H1 (cell line): Measurements from ENCODE around the gene CACNA1C. TPM values are rescaled to one million over a fixed set of nuclear protein-coding genes. Genes with fewer than 3 reads are reported as not detected.

Experiments
- CTCF ChIA-PET: fragments of 300-600 bp; sonication (Branson Sonifier 250); formaldehyde crosslinking; loops from one replicate; lab custom pipeline; 2021; ENCODE audit not compliant: partially characterized antibody; lab: Charles Lee
- POLR2A ChIA-PET: fragments of 300-600 bp; sonication (Branson Sonifier 250); formaldehyde crosslinking; loops from one replicate; lab custom pipeline; 2021; ENCODE audit warnings: inconsistent platforms; ENCODE audit not compliant: partially characterized antibody; lab: Charles Lee
- DNase-seq, 2 experiments: peaks; one replicate each; pipeline versions ENCODE4 v3.0.0 to v3.0.0-alpha.2; 2010 to 2022; ENCODE audit warnings: low spot score in 2 of 2, low read depth in 1 of 2, mixed read lengths in 1 of 2
- FAIRE-seq: peaks from 2 replicates; lab custom pipeline; 2011; peaks lifted over from hg19 to GRCh38; lab: Jason Lieb, UNC
- H2AFZ ChIP-seq: 2 replicates; pipeline ENCODE4 v1.8.1; 2012; ENCODE audit warnings: low read length, inconsistent platforms
- H2AK5ac ChIP-seq: 2 replicates; pipeline ENCODE4 v1.6.1; 2013; ENCODE audit warnings: low read depth, low read length
- H2BK120ac ChIP-seq: replicated peaks from 2 replicates; pipeline ENCODE3; 2013; ENCODE audit warnings: low read depth, low read length, inconsistent platforms
- H2BK12ac ChIP-seq: 2 replicates; pipeline ENCODE4 v1.6.1; 2013; ENCODE audit warnings: low read depth, low read length
- H2BK15ac ChIP-seq: 2 replicates; pipeline ENCODE4 v1.6.1; 2013; ENCODE audit warnings: low read length
- H2BK20ac ChIP-seq: 2 replicates; pipeline ENCODE4 v1.6.1; 2013; ENCODE audit warnings: low read length
- H2BK5ac ChIP-seq: 2 replicates; pipeline ENCODE4 v1.6.1; 2013; ENCODE audit warnings: low read depth, low read length
- H3K14ac ChIP-seq: 2 replicates; pipeline ENCODE4 v1.6.1; 2013; ENCODE audit warnings: inconsistent platforms; ENCODE audit not compliant: insufficient read length
- H3K18ac ChIP-seq: 2 replicates; pipeline ENCODE4 v1.6.1; 2013; ENCODE audit warnings: low read length; ENCODE audit errors: extremely low read depth
- H3K23ac ChIP-seq: 2 replicates; pipeline ENCODE4 v1.6.1; 2013; ENCODE audit warnings: inconsistent platforms; ENCODE audit not compliant: insufficient read length
- H3K23me2 ChIP-seq: 2 replicates; pipeline ENCODE4 v1.6.1; 2013; ENCODE audit warnings: low read depth, low read length
- H3K27ac ChIP-seq: 2 replicates; pipeline ENCODE4 v1.6.1; 2011; ENCODE audit warnings: low read depth, low read length, inconsistent platforms
- H3K27me3 ChIP-seq, 4 experiments: replicated peaks in 1 of 4; 1 replicate in 1 of 4; 2 replicates in 3 of 4; pipeline versions ENCODE4 v1.6.1 to v1.8.1; 2011 to 2013; ENCODE audit warnings: low read length in 3 of 4, mild to moderate bottlenecking in 3 of 4, inconsistent platforms in 2 of 4, mixed read lengths in 2 of 4, moderate library complexity in 1 of 4; ENCODE audit not compliant: control insufficient read depth in 3 of 4, insufficient read depth in 3 of 4; ENCODE audit errors: extremely low read depth in 1 of 4
- H3K36me3 ChIP-seq, 4 experiments: 2 replicates each; pipeline versions ENCODE4 v1.6.1 to v1.8.1; 2011 to 2013; ENCODE audit warnings: mild to moderate bottlenecking in 4 of 4, low read length in 3 of 4, moderate library complexity in 2 of 4, control low read depth in 1 of 4, inconsistent platforms in 1 of 4; ENCODE audit not compliant: insufficient read depth in 4 of 4, control insufficient read depth in 2 of 4
- H3K4ac ChIP-seq: replicated peaks from 2 replicates; pipeline ENCODE3; 2013; ENCODE audit warnings: low read length, low read depth, mixed read lengths, inconsistent platforms; ENCODE audit not compliant: insufficient read length
- H3K4me1 ChIP-seq, 4 experiments: replicated peaks in 1 of 4; 1 replicate in 1 of 4; 2 replicates in 3 of 4; pipeline versions ENCODE4 v1.6.1 to v1.8.1; 2011 to 2013; ENCODE audit warnings: low read length in 3 of 4, inconsistent platforms in 2 of 4, mixed read lengths in 1 of 4; ENCODE audit not compliant: insufficient read depth in 4 of 4, control insufficient read depth in 3 of 4
- H3K4me2 ChIP-seq, 2 experiments: 2 replicates each; pipeline versions ENCODE4 v1.6.1 to v1.8.1; 2011 to 2013; ENCODE audit warnings: low read depth in 2 of 2, low read length in 2 of 2, control low read depth in 1 of 2, inconsistent platforms in 1 of 2, mild to moderate bottlenecking in 1 of 2; ENCODE audit not compliant: insufficient read depth in 1 of 2
- H3K4me3 ChIP-seq, 4 experiments: fragments of 200-600, 300-600 bp in 1 of 4; sonication (generic), shearing (Covaris generic), sonication (Bioruptor Twin) in 1 of 4; 2 replicates each; pipeline versions ENCODE4 v1.5.1 to v1.8.1; 2011 to 2016; ENCODE audit warnings: low read length in 4 of 4, low read depth in 3 of 4, control low read depth in 2 of 4, inconsistent platforms in 2 of 4, mild to moderate bottlenecking in 2 of 4, mixed read lengths in 1 of 4, moderate library complexity in 1 of 4; ENCODE audit not compliant: insufficient read depth in 2 of 4; ENCODE audit errors: extremely low read depth in 1 of 4
- H3K56ac ChIP-seq: replicated peaks from 2 replicates; pipeline ENCODE3; 2013; ENCODE audit warnings: low read depth, mild to moderate bottlenecking, mixed read lengths, low read length, inconsistent platforms; ENCODE audit not compliant: insufficient read length
- H3K79me1 ChIP-seq: 2 replicates; pipeline ENCODE4 v1.6.1; 2013; ENCODE audit warnings: low read depth, low read length, control low read depth
- H3K79me2 ChIP-seq, 2 experiments: 2 replicates each; pipeline versions ENCODE4 v1.6.1 to v1.8.1; 2012 to 2013; ENCODE audit warnings: low read length in 2 of 2, mild to moderate bottlenecking in 2 of 2, inconsistent platforms in 1 of 2; ENCODE audit not compliant: insufficient read depth in 2 of 2, control insufficient read depth in 1 of 2
- H3K9ac ChIP-seq, 4 experiments: replicated peaks in 1 of 4; 1 replicate in 1 of 4; 2 replicates in 3 of 4; pipeline versions ENCODE4 v1.6.1 to v1.8.1; 2011 to 2013; ENCODE audit warnings: low read depth in 3 of 4, low read length in 3 of 4, control low read depth in 2 of 4, mild to moderate bottlenecking in 2 of 4, moderate library complexity in 2 of 4, inconsistent platforms in 1 of 4; ENCODE audit errors: extremely low read depth in 1 of 4
- H3K9me3 ChIP-seq, 2 experiments: 2 replicates each; pipeline versions ENCODE4 v1.6.1 to v1.8.1; 2012 to 2013; ENCODE audit warnings: mild to moderate bottlenecking in 2 of 2, moderate library complexity in 2 of 2, control low read depth in 1 of 2, inconsistent platforms in 1 of 2, low read depth in 1 of 2, low read length in 1 of 2, mixed read lengths in 1 of 2; ENCODE audit not compliant: insufficient read depth in 2 of 2
- H4K20me1 ChIP-seq, 2 experiments: replicated peaks in 1 of 2; 2 replicates each; pipeline versions ENCODE3 to v1.8.1; 2011 to 2013; ENCODE audit warnings: inconsistent platforms in 2 of 2, low read length in 2 of 2, mild to moderate bottlenecking in 1 of 2; ENCODE audit not compliant: insufficient read depth in 2 of 2, control insufficient read depth in 1 of 2
- H4K5ac ChIP-seq: 2 replicates; pipeline ENCODE4 v1.6.1; 2013; ENCODE audit warnings: low read length, low read depth, mixed read lengths, inconsistent platforms; ENCODE audit not compliant: insufficient read length
- H4K8ac ChIP-seq: 2 replicates; pipeline ENCODE4 v1.8.0; 2013; ENCODE audit warnings: mild to moderate bottlenecking, moderate library complexity, low read length, inconsistent platforms; ENCODE audit not compliant: insufficient read depth; ENCODE audit errors: extremely low read depth
- H4K91ac ChIP-seq: replicated peaks from 2 replicates; pipeline ENCODE3; 2013; ENCODE audit warnings: low read length, mixed read lengths, inconsistent platforms; ENCODE audit not compliant: insufficient read length
- CTBP2 ChIP-seq: IDR thresholded peaks from 2 replicates; pipeline ENCODE4 v1.7.0; 2011; ENCODE audit warnings: borderline replicate concordance, mild to moderate bottlenecking, moderate library complexity, mixed read lengths, low read length; ENCODE audit not compliant: insufficient read depth, insufficient read length
- GABPA ChIP-seq: IDR thresholded peaks from 2 replicates; pipeline ENCODE4 v1.6.1; 2011; ENCODE audit warnings: mild to moderate bottlenecking, low read length, moderate library complexity, borderline replicate concordance; ENCODE audit not compliant: insufficient read depth
- GTF2F1 ChIP-seq: IDR thresholded peaks from 2 replicates; pipeline ENCODE4 v1.6.1; 2012; ENCODE audit warnings: low read depth, low read length, improper control_type of control experiment, borderline replicate concordance
- JUND ChIP-seq: IDR thresholded peaks from 2 replicates; pipeline ENCODE4 v1.6.1; 2011; ENCODE audit warnings: mild to moderate bottlenecking, improper control_type of control experiment, low read length
- POU5F1 ChIP-seq: IDR thresholded peaks from 2 replicates; pipeline ENCODE4 v1.6.1; 2011; ENCODE audit warnings: low read depth, mild to moderate bottlenecking, low read length, moderate library complexity
- WGBS, 2 experiments: shearing (Covaris generic) in 1 of 2; methylation state at CpG; one replicate each; pipeline versions ENCODE4 v1.1.6 to v1.1.7; 2013 to 2015; ENCODE audit warnings: low lambda C conversion rate in 2 of 2, mixed read lengths in 2 of 2, inconsistent platforms in 1 of 2, low coverage in 1 of 2, missing lambda C conversion rate in 1 of 2; ENCODE audit not compliant: insufficient replicate concordance in 2 of 2, insufficient coverage in 1 of 2, insufficient read length in 1 of 2; ENCODE audit errors: extremely low coverage in 1 of 2, missing lambda C conversion rate in 1 of 2; 5-methylcytosine and 5-hydroxymethylcytosine counted together
- polyA plus RNA-seq, 7 experiments: library from polyadenylated mRNA; depleted of rRNA in 3 of 7; stranded (reverse) in 5 of 7; unstranded in 2 of 7; fragments of >200 nt in 5 of 7; fragments of 200-250 nt in 2 of 7; gene quantifications; 1 replicate in 5 of 7; 2 replicates in 1 of 7; 4 replicates in 1 of 7; pipeline versions ENCODE4 v1.2.1 to v1.2.3, GENCODE V29; 2011 to 2013; ENCODE audit warnings: missing spikeins in 2 of 7, mixed read lengths in 2 of 7
- total RNA-seq: library from RNA; stranded (reverse); fragmentation: NEBNext Ultra II Directional; extraction: Animal tissue kit (Norgen Biotek cat#: 25700); gene quantifications from 2 replicates; pipeline ENCODE4 v1.2.1, GENCODE V29; 2021

The CACNA1C gene
- total and polyA plus RNA-seq, 2 of the 8 experiments (the other 6 are each of a cell fraction or from before 2014, with no cell fraction given) = 1.3 TPM

- H4K8ac ChIP-seq = no peak overlapping the region
- ChIA-PET CTCF (interaction anchor here (0.6 to 10.7 kb wide), 3 partner anchors 13 to 128 kb away, joined by 3 to 94 read pairs (median 3); no protein-coding TSS in a partner anchor), POLR2A (interaction anchor here (2.1 kb wide), 1 partner anchor 9 kb away, joined by 4 read pairs; no protein-coding TSS in a partner anchor)
- H3K79me1 ChIP-seq = no peaks in the 10 kb centered on the region; the same call in 1 of the 2 replicates
- H3K18ac ChIP-seq = no peak overlapping the region
- H2BK20ac ChIP-seq = no peak overlapping the region
- FAIRE-seq (no peak), DNase-seq (no peak)
- no peak overlapping the region for H3K23ac ChIP-seq
- WGBS, 2 experiments = 84% methylated on average over 21 of the region's 21 CpGs; no CpG with 5 or more reads in 1 of the 2 experiments
- H3K4ac ChIP-seq = no peak overlapping the region
- no peak overlapping the region for H2BK12ac ChIP-seq
- H3K27me3 ChIP-seq = no peaks in the 10 kb centered on the region
- H2BK5ac ChIP-seq = no peak overlapping the region
- H2BK15ac ChIP-seq = 0 out of 2 replicates have a peak overlapping the region, but pooled peaks have one; percentile 10
- H3K9me3 ChIP-seq = no peaks in the 10 kb centered on the region
- no peak overlapping the region for H3K4me3 ChIP-seq
- H3K23me2 ChIP-seq = no peaks in the 10 kb centered on the region
- no peak overlapping the region for H4K91ac ChIP-seq
- H3K9ac ChIP-seq = no peak overlapping the region
- no peak overlapping the region for H4K5ac ChIP-seq
- H2AFZ ChIP-seq = no peak overlapping the region
- H3K56ac ChIP-seq = no peak overlapping the region
- H3K36me3 ChIP-seq = no peaks in the 10 kb centered on the region
- no peak overlapping the region for H2BK120ac ChIP-seq
- TF ChIP-seq GTF2F1 (no peak), POU5F1 (no peak), CTBP2 (no peak), JUND (no peak), GABPA (no peak)
- H3K79me2 ChIP-seq = no peaks in the 10 kb centered on the region
- H2AK5ac ChIP-seq = peak overlapping the region; percentile 82; the same call in 1 of the 2 replicates
- no peak overlapping the region for H3K4me2 ChIP-seq
- peaks cover 0 to 9% (median 7%) of the 10 kb centered on the region in 4 experiments; a peak in 5 of 7 replicates for H3K4me1 ChIP-seq
- no peak overlapping the region for H3K14ac ChIP-seq
- no peak overlapping the region for H3K27ac ChIP-seq
- no peaks in the 10 kb centered on the region for H4K20me1 ChIP-seq
Measured at GRCh38 chr12:2409656-2410265, 357.0 kb downstream of the CACNA1C start.
